ENCODE data around the gene ITGAL.
A peak's percentile ranks its signal among the peaks of the same experiment; 100 is the strongest.

The ITGAL gene

GRCh38 chr16:30543067-30543466 is 70.5 kb downstream of the ITGAL start:
- DNase-seq (no peak), ATAC-seq (replicated peaks) (no peak)
- no peaks in the 10 kb centered on the region for H3K9me3 Mint-ChIP-seq
- H3K4me3 Mint-ChIP-seq: no peak overlapping the region
- H3K27me3 Mint-ChIP-seq: no peaks in the 10 kb centered on the region
- H3K27ac Mint-ChIP-seq: no peak overlapping the region
- H3K4me1 Mint-ChIP-seq: peaks cover 12 to 22% of the 10 kb centered on the region in 2 donors
- H3K36me3 Mint-ChIP-seq: peaks cover 17 to 22% of the 10 kb centered on the region in 2 donors

- ATAC-seq (replicated peaks) (no peak), DNase-seq (no peak)
- no peaks in the 10 kb centered on the region for H3K27me3 Mint-ChIP-seq
- no peak overlapping the region for H3K4me3 Mint-ChIP-seq
- H3K36me3 Mint-ChIP-seq: peaks cover 6 to 9% of the 10 kb centered on the region in 2 donors
- H3K4me1 Mint-ChIP-seq: peaks cover 7 to 28% of the 10 kb centered on the region in 2 donors
- H3K9me3 Mint-ChIP-seq: no peaks in the 10 kb centered on the region
- no peak overlapping the region for H3K27ac Mint-ChIP-seq
Measured at GRCh38 chr16:30546115-30546514, 73.6 kb downstream of the ITGAL start.

- H3K36me3 Mint-ChIP-seq: peaks cover 18 to 24% of the 10 kb centered on the region in 2 donors
- ATAC-seq (replicated peaks) (no peak), DNase-seq (no peak)
- no peaks in the 10 kb centered on the region for H3K27me3 Mint-ChIP-seq
- no peaks in the 10 kb centered on the region for H3K9me3 Mint-ChIP-seq
- peaks cover 19 to 51% of the 10 kb centered on the region in 2 donors for H3K4me1 Mint-ChIP-seq
- no peak overlapping the region for H3K27ac Mint-ChIP-seq
- H3K4me3 Mint-ChIP-seq: no peak overlapping the region
Measured at GRCh38 chr16:30548416-30549253, 76.1 kb downstream of the ITGAL start.

GRCh38 chr16:30551781-30552180 is 79.2 kb downstream of the ITGAL start:
- no peak for DNase-seq
- H3K9me3 Mint-ChIP-seq: no peaks in the 10 kb centered on the region
- ATAC-seq (replicated peaks): peak; percentile 67 to 75
- peak overlapping the region in 1 of 2 donors; percentile 47 for H3K4me3 Mint-ChIP-seq
- no peaks in the 10 kb centered on the region for H3K27me3 Mint-ChIP-seq
- peaks cover 23 to 60% of the 10 kb centered on the region in 2 donors for H3K4me1 Mint-ChIP-seq
- H3K27ac Mint-ChIP-seq: peak overlapping the region; percentile 85
- H3K36me3 Mint-ChIP-seq: peaks cover 35 to 39% of the 10 kb centered on the region in 2 donors

GRCh38 chr16:30552956-30553355 is 80.4 kb downstream of the ITGAL start:
- Mint-ChIP-seq H3K36me3 (peaks cover 31 to 35% of the 10 kb centered on the region in 2 donors), H3K4me3 (no peak overlapping the region), H3K9me3 (no peaks in the 10 kb centered on the region), H3K27me3 (no peaks in the 10 kb centered on the region), H3K4me1 (peaks cover 23 to 63% of the 10 kb centered on the region in 2 donors), H3K27ac (peak overlapping the region; percentile 71)
- DNase-seq: no peak
- ATAC-seq (replicated peaks): no peak

GRCh38 chr16:30553393-30553899 is 80.9 kb downstream of the ITGAL start:
- DNase-seq: no peak
- H3K4me1 Mint-ChIP-seq: peaks cover 23 to 59% of the 10 kb centered on the region in 2 donors
- no peaks in the 10 kb centered on the region for H3K27me3 Mint-ChIP-seq
- H3K4me3 Mint-ChIP-seq: no peak overlapping the region
- no peak for ATAC-seq (replicated peaks)
- peak overlapping the region; percentile 59 for H3K27ac Mint-ChIP-seq
- no peaks in the 10 kb centered on the region for H3K9me3 Mint-ChIP-seq
- peaks cover 29 to 33% of the 10 kb centered on the region in 2 donors for H3K36me3 Mint-ChIP-seq

- H3K9me3 Mint-ChIP-seq: peaks cover 0 to 2% of the 10 kb centered on the region in 2 donors
- ATAC-seq (replicated peaks) (no peak), DNase-seq (no peak)
- peak overlapping the region; percentile 14 for H3K27ac Mint-ChIP-seq
- H3K27me3 Mint-ChIP-seq: no peaks in the 10 kb centered on the region
- no peak overlapping the region for H3K4me3 Mint-ChIP-seq
- H3K36me3 Mint-ChIP-seq: peaks cover 30 to 33% of the 10 kb centered on the region in 2 donors
- H3K4me1 Mint-ChIP-seq: peaks cover 30 to 65% of the 10 kb centered on the region in 2 donors
Measured at GRCh38 chr16:30554557-30555314, 82.2 kb downstream of the ITGAL start.

- Mint-ChIP-seq H3K4me1 (peaks cover 30 to 66% of the 10 kb centered on the region in 2 donors), H3K27me3 (no peaks in the 10 kb centered on the region), H3K9me3 (peaks cover 0 to 2% of the 10 kb centered on the region in 2 donors), H3K4me3 (peak overlapping the region; percentile 59 to 71), H3K36me3 (peaks cover 30 to 33% of the 10 kb centered on the region in 2 donors), H3K27ac (peak overlapping the region; percentile 81)
- ATAC-seq (replicated peaks) (no peak), DNase-seq (no peak)
Measured at GRCh38 chr16:30555315-30556124, 83.0 kb downstream of the ITGAL start.

GRCh38 chr16:30556125-30556473 is 83.6 kb downstream of the ITGAL start:
- peak overlapping the region; percentile 59 to 71 for H3K4me3 Mint-ChIP-seq
- ATAC-seq (replicated peaks) (no peak), DNase-seq (no peak)
- peaks cover 30 to 33% of the 10 kb centered on the region in 2 donors for H3K36me3 Mint-ChIP-seq
- peaks cover 0 to 2% of the 10 kb centered on the region in 2 donors for H3K9me3 Mint-ChIP-seq
- no peaks in the 10 kb centered on the region for H3K27me3 Mint-ChIP-seq
- H3K27ac Mint-ChIP-seq: peak overlapping the region; percentile 81
- peaks cover 32 to 67% of the 10 kb centered on the region in 2 donors for H3K4me1 Mint-ChIP-seq

- Mint-ChIP-seq H3K36me3 (peaks cover 25 to 26% of the 10 kb centered on the region in 2 donors), H3K27ac (peak overlapping the region; percentile 96), H3K27me3 (no peaks in the 10 kb centered on the region), H3K4me1 (peaks cover 28 to 63% of the 10 kb centered on the region in 2 donors), H3K4me3 (peak overlapping the region; percentile 90 to 95), H3K9me3 (peaks cover 0 to 2% of the 10 kb centered on the region in 2 donors)
- peak in 1 of 2 donors; percentile 0 for ATAC-seq (replicated peaks)
- no peak for DNase-seq
Measured at GRCh38 chr16:30557707-30557956, 85.1 kb downstream of the ITGAL start.

- H3K27ac Mint-ChIP-seq: peak within 1 kb of the TSS; percentile 96
- H3K4me1 Mint-ChIP-seq: peaks cover 25 to 57% of the 10 kb centered on the region in 2 donors
- no peaks in the 10 kb centered on the region for H3K27me3 Mint-ChIP-seq
- H3K9me3 Mint-ChIP-seq: peaks cover 0 to 2% of the 10 kb centered on the region in 2 donors
- peaks cover 20 to 26% of the 10 kb centered on the region in 2 donors for H3K36me3 Mint-ChIP-seq
- peak within 1 kb of the TSS; percentile 90 to 95 for H3K4me3 Mint-ChIP-seq
- DNase-seq (peak; percentile 98), ATAC-seq (replicated peaks) (peak; percentile 94)
Measured at GRCh38 chr16:30557957-30558788, 85.6 kb downstream of the ITGAL start, which contains the start of gene ZNF764. Gene ZNF764, minus strand, starts transcription at chr16:30558374. Its CDS starts 192 bp downstream, at chr16:30558182.

- peaks cover 0 to 2% of the 10 kb centered on the region in 2 donors for H3K9me3 Mint-ChIP-seq
- peaks cover 13 to 19% of the 10 kb centered on the region in 2 donors for H3K36me3 Mint-ChIP-seq
- ATAC-seq (replicated peaks): no peak
- DNase-seq: no peak
- peak overlapping the region; percentile 96 for H3K27ac Mint-ChIP-seq
- H3K4me3 Mint-ChIP-seq: peak overlapping the region; percentile 90 to 95
- H3K27me3 Mint-ChIP-seq: no peaks in the 10 kb centered on the region
- peaks cover 22 to 50% of the 10 kb centered on the region in 2 donors for H3K4me1 Mint-ChIP-seq
Measured at GRCh38 chr16:30558789-30559377, 86.3 kb downstream of the ITGAL start.

GRCh38 chr16:30559690-30560089 is 87.1 kb downstream of the ITGAL start:
- Mint-ChIP-seq H3K4me1 (peaks cover 18 to 44% of the 10 kb centered on the region in 2 donors), H3K4me3 (peak overlapping the region in 1 of 2 donors; percentile 60), H3K36me3 (peaks cover 6 to 12% of the 10 kb centered on the region in 2 donors), H3K27ac (no peak overlapping the region), H3K9me3 (peaks cover 0 to 2% of the 10 kb centered on the region in 2 donors), H3K27me3 (no peaks in the 10 kb centered on the region)
- ATAC-seq (replicated peaks) (no peak), DNase-seq (no peak)
